MCF 10A (cell line): ENCODE results near the gene RFX1. TPM values are rescaled to one million over a fixed set of nuclear protein-coding genes. Genes with fewer than 3 reads are reported as not detected.
"Not testable (repeated sequence)": the region's sequence is repeated elsewhere in the genome, so short reads cannot be mapped to it uniquely, and the experiment has no call there.

Experiments used
- BruUV-seq: library from RNA; stranded (reverse); fragments of 400-500 nt; replicated peaks from 2 replicates; lab custom pipeline; 2021; lab: Mats Ljungman, UMichigan
- CTCF ChIA-PET: fragments of 300-600 bp; sonication (Branson Sonifier 250); formaldehyde crosslinking; extraction: SDS; loops from one replicate; lab custom pipeline; 2021; ENCODE audit warnings: antibody characterized with exemption, inconsistent platforms; lab: Yijun Ruan, JAX
- POLR2A ChIA-PET: fragments of 300-600, 350-650 bp; sonication (Branson Sonifier 250); formaldehyde crosslinking; extraction: SDS; loops from one replicate; lab custom pipeline; 2020; ENCODE audit warnings: antibody characterized with exemption, inconsistent platforms; lab: Yijun Ruan, JAX
- DNase-seq: peaks from one replicate; pipeline ENCODE4 v3.0.0-alpha.2; 2018; ENCODE audit not compliant: unreplicated experiment
- H3K27ac Mint-ChIP-seq: one replicate; pipeline ENCODE4 v1.8.0; 2022; ENCODE audit warnings: mild to moderate bottlenecking, low read depth, mixed read lengths; ENCODE audit not compliant: unreplicated experiment
- H3K27me3 Mint-ChIP-seq: one replicate; pipeline ENCODE4 v1.8.0; 2022; ENCODE audit warnings: mixed read lengths; ENCODE audit not compliant: insufficient read depth, unreplicated experiment
- H3K36me3 Mint-ChIP-seq: one replicate; pipeline ENCODE4 v1.8.0; 2022; ENCODE audit warnings: mild to moderate bottlenecking, moderate library complexity, mixed read lengths; ENCODE audit not compliant: insufficient read depth, unreplicated experiment
- H3K4me1 Mint-ChIP-seq: one replicate; pipeline ENCODE4 v1.8.0; 2022; ENCODE audit warnings: mixed read lengths; ENCODE audit not compliant: insufficient read depth, unreplicated experiment
- H3K4me3 Mint-ChIP-seq: one replicate; pipeline ENCODE4 v1.8.0; 2022; ENCODE audit warnings: mild to moderate bottlenecking, moderate library complexity, mixed read lengths; ENCODE audit not compliant: unreplicated experiment
- H3K9me3 Mint-ChIP-seq: one replicate; pipeline ENCODE4 v1.8.0; 2022; ENCODE audit warnings: mixed read lengths; ENCODE audit not compliant: unreplicated experiment
- CTCF ChIP-seq: fragments of 200-600 bp; IDR thresholded peaks from one replicate; pipeline ENCODE4 v1.8.0; 2022; ENCODE audit warnings: antibody characterized with exemption, mild to moderate bottlenecking; ENCODE audit not compliant: unreplicated experiment
- intact Hi-C: fragments of 100-400 bp; cut with micrococcal nuclease; formaldehyde crosslinking; loops from 2 replicates; pipeline ENCODE4 v1.14.1; 2022
- total RNA-seq: library from RNA; stranded (reverse); gene quantifications from 2 replicates; pipeline ENCODE4 v1.2.3, GENCODE V29; 2022

Gene RFX1
- total RNA-seq, 1 experiment from 2014 or later = 16.8 TPM

- TF ChIP-seq CTCF = no peak
- no peak overlapping the region for H3K4me3 Mint-ChIP-seq
- no peak overlapping the region for H3K27ac Mint-ChIP-seq
- DNase-seq = no peak
- H3K36me3 Mint-ChIP-seq = peaks cover 5% of the 10 kb centered on the region
- CTCF ChIA-PET = interaction anchor here (0.8 kb wide), 1 partner anchor 427 kb away, joined by 3 read pairs; no protein-coding TSS in a partner anchor
- no peaks in the 10 kb centered on the region for H3K27me3 Mint-ChIP-seq
- H3K4me1 Mint-ChIP-seq = no peaks in the 10 kb centered on the region
- no TSS peak for BruUV-seq
- POLR2A ChIA-PET = no interaction called here
- intact Hi-C loops = no loop called here
- H3K9me3 Mint-ChIP-seq = no peaks in the 10 kb centered on the region
Observed at GRCh38 chr19:14050512-14050911, 44.4 kb upstream of the RFX1 start.

- DNase-seq = peak; percentile 39
- no TSS peak for BruUV-seq
- intact Hi-C loops = no loop called here
- Mint-ChIP-seq H3K36me3 (peaks cover 5% of the 10 kb centered on the region), H3K27ac (no peak overlapping the region), H3K9me3 (no peaks in the 10 kb centered on the region), H3K4me3 (no peak overlapping the region), H3K4me1 (no peaks in the 10 kb centered on the region), H3K27me3 (no peaks in the 10 kb centered on the region)
- TF ChIP-seq CTCF = peak; percentile 78
- ChIA-PET CTCF (interaction anchor here (0.6 to 2.0 kb wide), 9 partner anchors 9 to 175 kb away, joined by 3 to 12 read pairs (median 3); partner anchors contain the start of gene IL27RA), POLR2A (interaction anchor here (0.6 to 1.1 kb wide), 2 partner anchors 104 to 172 kb away, joined by 3 to 5 read pairs; no protein-coding TSS in a partner anchor)
Observed at GRCh38 chr19:14048443-14049153, 42.5 kb upstream of the RFX1 start.

- BruUV-seq, H3K4me3 Mint-ChIP-seq, intact Hi-C loops, DNase-seq, H3K36me3 Mint-ChIP-seq, H3K9me3 Mint-ChIP-seq, H3K27ac Mint-ChIP-seq, H3K27me3 Mint-ChIP-seq, H3K4me1 Mint-ChIP-seq: not testable (repeated sequence)
- ChIA-PET POLR2A (interaction anchor here (0.6 to 1.1 kb wide), 2 partner anchors 103 to 172 kb away, joined by 3 to 5 read pairs; no protein-coding TSS in a partner anchor), CTCF (interaction anchor here (0.6 to 2.0 kb wide), 8 partner anchors 10 to 174 kb away, joined by 3 to 12 read pairs (median 4); partner anchors contain the start of gene IL27RA)
Observed at GRCh38 chr19:14047866-14048265, 41.7 kb upstream of the RFX1 start.

- ChIA-PET POLR2A (interaction anchor here (0.7 kb wide), 1 partner anchor 1389 kb away, joined by 3 read pairs; no protein-coding TSS in a partner anchor), CTCF (interaction anchor here (0.6 to 2.6 kb wide), 18 partner anchors 9 to 164 kb away, joined by 3 to 10 read pairs (median 4); partner anchors contain the start of genes MISP3 and PALM3)
- not testable (repeated sequence) for H3K9me3 Mint-ChIP-seq, BruUV-seq, H3K36me3 Mint-ChIP-seq, H3K4me1 Mint-ChIP-seq, H3K4me3 Mint-ChIP-seq, H3K27me3 Mint-ChIP-seq
- peak; percentile 52 for TF ChIP-seq CTCF
- DNase-seq = peak; percentile 72
- peak overlapping the region; percentile 77 for H3K27ac Mint-ChIP-seq
- intact Hi-C loops = loop anchor here (1.0 kb wide), 1 partner anchor 163 kb away; no protein-coding TSS in a partner anchor
Observed at GRCh38 chr19:14042659-14043608, 36.8 kb upstream of the RFX1 start.
